ENCODE data around the gene ERGIC1. TPM values are rescaled to one million over a fixed set of nuclear protein-coding genes. Genes with fewer than 3 reads are reported as not detected.

The ERGIC1 gene
- total and polyA plus RNA-seq, 2 of the 13 experiments (the other 11 are each of a cell fraction or from before 2014, with no cell fraction given) = 78.5 to 184 TPM

GRCh38 chr5:172894767-172895388 is 60.8 kb downstream of the ERGIC1 start (continued):
- TF ChIP-seq HNRNPUL1 (IDR thresholded peaks at IDR 0.05; ENCODE audit: low read depth, low read length) (no peak), NFIC (IDR thresholded peaks at IDR 0.05; ENCODE audit: low read length) (peak; percentile 79), ZC3H13 (CRISPR knock-in tag; IDR thresholded peaks at IDR 0.05) (no peak), ZNF503 (CRISPR knock-in tag; IDR thresholded peaks at IDR 0.05) (peak; percentile 93), KMT2A (CRISPR knock-in tag; IDR thresholded peaks at IDR 0.05) (no peak), ZSCAN29 (CRISPR knock-in tag; conservative IDR thresholded peaks at IDR 0.05) (no peak), FOXK2 (IDR thresholded peaks at IDR 0.05) (no peak), ZBTB25 (CRISPR knock-in tag; IDR thresholded peaks at IDR 0.05) (no peak), TERF1 (CRISPR knock-in tag; IDR thresholded peaks at IDR 0.05) (no peak), ZNF776 (CRISPR knock-in tag; IDR thresholded peaks at IDR 0.05) (no peak), HMGXB3 (CRISPR knock-in tag; IDR thresholded peaks at IDR 0.05; ENCODE audit: borderline replicate concordance) (no peak), ATF7-NPFF (CRISPR knock-in tag; IDR thresholded peaks at IDR 0.05; ENCODE audit: low read depth) (no peak), SIX1 (CRISPR knock-in tag; IDR thresholded peaks at IDR 0.05; ENCODE audit: borderline replicate concordance) (peak; percentile 66; the same call in 1 of the 2 replicates), NFYC (CRISPR knock-in tag; IDR thresholded peaks at IDR 0.05) (no peak), SKI (IDR thresholded peaks at IDR 0.05; ENCODE audit: partially characterized antibody) (peak; percentile 28), ZNF564 (CRISPR knock-in tag; IDR thresholded peaks at IDR 0.05) (no peak), IRF2 (CRISPR knock-in tag; IDR thresholded peaks at IDR 0.05) (no peak), RFX5 (IDR thresholded peaks at IDR 0.05; ENCODE audit: low read depth, low read length) (no peak), ZBTB7B (CRISPR knock-in tag; IDR thresholded peaks at IDR 0.05) (0 out of 2 replicates have a peak, but pooled peaks have one; percentile 37), HDAC1 (CRISPR knock-in tag; IDR thresholded peaks at IDR 0.05) (peak; percentile 98), KAT2B (IDR thresholded peaks at IDR 0.05; ENCODE audit: borderline replicate concordance, low read depth, low read length) (peak; percentile 99), RBFOX2 (IDR thresholded peaks at IDR 0.05; ENCODE audit: low read depth, low read length) (no peak), SP1 (IDR thresholded peaks at IDR 0.05) (no peak), SP1 (CRISPR knock-in tag; IDR thresholded peaks at IDR 0.05) (no peak)
